Esophagus muscularis mucosa (tissue), 3 donors: ENCODE results near the gene KRTAP1-4.

Source experiments
- POLR2A ChIP-seq: fragments of 450-650 bp; IDR thresholded peaks from one replicate; pipeline ENCODE4 v1.6.1; 2017; ENCODE audit warnings: antibody characterized with exemption, moderate library complexity, mild to moderate bottlenecking, low read depth
- TF ChIP-seq, protein P1 (sequence below), 3 experiments: fragments of 200-600 bp in 2 of 3; fragments of 450-650 bp in 1 of 3; sonication (generic) in 2 of 3; IDR thresholded peaks; one replicate each; pipeline ENCODE4 v1.5.1; 2017 to 2019; ENCODE audit warnings: antibody characterized with exemption in 3 of 3, mild to moderate bottlenecking in 2 of 3, moderate library complexity in 1 of 3

DNA sequence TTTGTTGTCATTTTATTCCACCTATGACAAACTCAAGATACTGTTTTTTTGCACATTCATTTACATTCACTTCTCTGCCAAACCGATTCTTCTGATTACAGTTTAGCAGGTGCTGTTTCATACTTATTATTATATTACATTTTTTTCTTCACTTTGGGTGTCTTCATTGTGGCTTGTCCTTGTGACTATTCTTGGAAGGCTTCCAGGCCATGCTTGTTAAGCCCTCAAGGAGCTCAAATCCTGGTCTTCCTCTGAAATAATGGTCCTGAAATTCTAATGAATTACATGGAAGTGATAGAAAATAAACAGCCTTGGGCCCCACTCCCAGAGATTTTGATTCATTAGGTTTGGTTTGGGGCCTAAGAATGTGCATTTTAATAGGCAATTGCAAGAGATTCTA lies 34.3 kb upstream of the KRTAP1-4 start:
- TF ChIP-seq, protein P1, sequence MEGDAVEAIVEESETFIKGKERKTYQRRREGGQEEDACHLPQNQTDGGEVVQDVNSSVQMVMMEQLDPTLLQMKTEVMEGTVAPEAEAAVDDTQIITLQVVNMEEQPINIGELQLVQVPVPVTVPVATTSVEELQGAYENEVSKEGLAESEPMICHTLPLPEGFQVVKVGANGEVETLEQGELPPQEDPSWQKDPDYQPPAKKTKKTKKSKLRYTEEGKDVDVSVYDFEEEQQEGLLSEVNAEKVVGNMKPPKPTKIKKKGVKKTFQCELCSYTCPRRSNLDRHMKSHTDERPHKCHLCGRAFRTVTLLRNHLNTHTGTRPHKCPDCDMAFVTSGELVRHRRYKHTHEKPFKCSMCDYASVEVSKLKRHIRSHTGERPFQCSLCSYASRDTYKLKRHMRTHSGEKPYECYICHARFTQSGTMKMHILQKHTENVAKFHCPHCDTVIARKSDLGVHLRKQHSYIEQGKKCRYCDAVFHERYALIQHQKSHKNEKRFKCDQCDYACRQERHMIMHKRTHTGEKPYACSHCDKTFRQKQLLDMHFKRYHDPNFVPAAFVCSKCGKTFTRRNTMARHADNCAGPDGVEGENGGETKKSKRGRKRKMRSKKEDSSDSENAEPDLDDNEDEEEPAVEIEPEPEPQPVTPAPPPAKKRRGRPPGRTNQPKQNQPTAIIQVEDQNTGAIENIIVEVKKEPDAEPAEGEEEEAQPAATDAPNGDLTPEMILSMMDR (IDR thresholded peaks at IDR 0.05), result no peak
- TF ChIP-seq POLR2A, result no peak
